Pancreas (tissue), 10 donors: ENCODE measurements around the gene PACRG. TPM values are rescaled to one million over a fixed set of nuclear protein-coding genes. Genes with fewer than 3 reads are reported as not detected.

ENCODE experiments used
- ATAC-seq, 4 donors: fragments of 200-7000 bp; cut with Tn5 transposase; one replicate each; pipeline versions ENCODE4 v1.8.0 to v1.9.1; 2020; ENCODE audit warnings: mild to moderate bottlenecking in 4 of 4, moderate library complexity in 4 of 4
- DNase-seq, 6 donors: peaks; one replicate each; pipeline ENCODE4 v3.0.0-alpha.2; 2020
- FAIRE-seq: peaks from 2 replicates; lab custom pipeline; 2012; peaks lifted over from hg19 to GRCh38; lab: Jason Lieb, UNC
- H3K27ac ChIP-seq, 4 donors: fragments of 200-600 bp; sonication (generic); 1 replicate in 3 of 4; 2 replicates in 1 of 4; pipeline versions ENCODE4 v1.5.0 to v1.8.0; 2020
- H3K27me3 ChIP-seq, 4 donors: fragments of 200-600 bp; one replicate each; pipeline ENCODE4 v1.8.0; 2021
- H3K36me3 ChIP-seq, 3 donors: fragments of 200-600 bp; sonication (generic) in 1 of 3; one replicate each; pipeline versions ENCODE4 v1.5.0 to v1.8.0; 2020 to 2021
- H3K4me1 ChIP-seq, 3 donors: fragments of 200-600 bp; one replicate each; pipeline ENCODE4 v1.8.0; 2021
- H3K4me3 ChIP-seq, 4 donors: fragments of 200-600 bp; sonication (generic) in 2 of 4; one replicate each; pipeline versions ENCODE4 v1.5.0 to v1.8.0; 2020 to 2021
- H3K9me3 ChIP-seq, 4 donors: fragments of 200-600 bp; one replicate each; pipeline ENCODE4 v1.8.0; 2021
- WGBS, 2 donors: extraction: QIAGEN DNeasy Blood & Tissue Kit; methylation state at CpG; one replicate each; pipeline ENCODE4 v1.1.7; 2013; 5-methylcytosine and 5-hydroxymethylcytosine counted together
- intact Hi-C, 3 donors: fragments of 100-400 bp; cut with DNase I; formaldehyde crosslinking; loops; one replicate each; pipeline versions ENCODE4 v1.11.1 to v1.14.2; 2022
- polyA plus RNA-seq, 2 donors: library from polyadenylated mRNA; stranded (reverse); fragments of 200-250 nt; gene quantifications; one replicate each; pipeline ENCODE4 v1.2.3, GENCODE V29; 2013
- total RNA-seq, 6 donors: library from RNA; stranded (reverse); fragmentation: NEBNext Ultra II Directional in 4 of 6; extraction: Animal tissue kit (Norgen Biotek cat#: 25700) in 4 of 6; gene quantifications; one replicate each; pipeline versions ENCODE4 v1.2.1 to v1.2.4, GENCODE V29; 2021 to 2023
- TF ChIP-seq, protein P1 (sequence below), 4 donors: fragments of 200-600 bp; sonication (generic) in 3 of 4; IDR thresholded peaks; one replicate each; pipeline versions ENCODE4 v1.5.0 to v1.8.0; 2021; ENCODE audit warnings: antibody characterized with exemption in 4 of 4
- donor health status: healthy with polysubstance abuse.
- donor health status: DM: no; HTN: no; CAD: no; lungs with moderate emphysema.
- donor health status: DM: no; HTN: no; CAD: no.
- donor health status: control.
- donor health status: control.
- donor health status: Bipolar disorder and iron deficiency.
- donor health status: DM: yes; HTN: yes; CAD: no.
- donor health status: DM: no; HTN: no; CAD: no.
- donor health status: DM: no; HTN: no; CAD: no.
- donor health status: DM: yes; HTN: yes; CAD: no.

Gene PACRG
- total and polyA plus RNA-seq, 8 donors: 2.5 to 7.1 (median 3.5) TPM

DNA sequence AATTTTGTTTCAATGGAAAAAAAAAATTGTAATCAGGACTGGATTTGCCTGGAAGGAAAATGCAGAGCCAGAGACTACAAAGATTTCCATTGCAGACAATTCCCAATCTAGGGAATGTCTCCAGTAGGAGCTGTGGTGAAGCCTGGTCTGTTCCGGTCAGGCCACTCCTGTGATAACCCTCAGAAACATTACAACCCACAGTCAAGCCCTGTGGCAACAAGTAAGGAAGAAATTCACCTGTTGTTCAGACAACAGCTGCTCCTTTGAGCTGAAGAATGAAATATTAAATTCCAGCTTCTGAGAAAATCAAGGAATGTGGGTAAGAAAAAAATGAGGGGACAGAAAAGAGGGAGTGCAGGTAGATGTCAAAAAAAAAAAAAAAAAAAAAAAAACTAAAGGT, 8.2 kb upstream of the PACRG start:
- TF ChIP-seq, protein P1, sequence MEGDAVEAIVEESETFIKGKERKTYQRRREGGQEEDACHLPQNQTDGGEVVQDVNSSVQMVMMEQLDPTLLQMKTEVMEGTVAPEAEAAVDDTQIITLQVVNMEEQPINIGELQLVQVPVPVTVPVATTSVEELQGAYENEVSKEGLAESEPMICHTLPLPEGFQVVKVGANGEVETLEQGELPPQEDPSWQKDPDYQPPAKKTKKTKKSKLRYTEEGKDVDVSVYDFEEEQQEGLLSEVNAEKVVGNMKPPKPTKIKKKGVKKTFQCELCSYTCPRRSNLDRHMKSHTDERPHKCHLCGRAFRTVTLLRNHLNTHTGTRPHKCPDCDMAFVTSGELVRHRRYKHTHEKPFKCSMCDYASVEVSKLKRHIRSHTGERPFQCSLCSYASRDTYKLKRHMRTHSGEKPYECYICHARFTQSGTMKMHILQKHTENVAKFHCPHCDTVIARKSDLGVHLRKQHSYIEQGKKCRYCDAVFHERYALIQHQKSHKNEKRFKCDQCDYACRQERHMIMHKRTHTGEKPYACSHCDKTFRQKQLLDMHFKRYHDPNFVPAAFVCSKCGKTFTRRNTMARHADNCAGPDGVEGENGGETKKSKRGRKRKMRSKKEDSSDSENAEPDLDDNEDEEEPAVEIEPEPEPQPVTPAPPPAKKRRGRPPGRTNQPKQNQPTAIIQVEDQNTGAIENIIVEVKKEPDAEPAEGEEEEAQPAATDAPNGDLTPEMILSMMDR (IDR thresholded peaks at IDR 0.05): no peak
- Histone ChIP-seq H3K4me1 (peaks cover 0 to under 1% (median 0%) of the 10 kb centered on the region in 3 donors), H3K27ac (no peak overlapping the region), H3K27me3 (no peaks in the 10 kb centered on the region), H3K4me3 (no peak overlapping the region), H3K36me3 (no peaks in the 10 kb centered on the region), H3K9me3 (no peaks in the 10 kb centered on the region)
- DNase-seq: no peak
- intact Hi-C loops: no loop called here
- no peak for ATAC-seq
- WGBS, 2 donors: 95 to 98% methylated on average over 1 of the region's 1 CpG
- no peak for FAIRE-seq

DNA sequence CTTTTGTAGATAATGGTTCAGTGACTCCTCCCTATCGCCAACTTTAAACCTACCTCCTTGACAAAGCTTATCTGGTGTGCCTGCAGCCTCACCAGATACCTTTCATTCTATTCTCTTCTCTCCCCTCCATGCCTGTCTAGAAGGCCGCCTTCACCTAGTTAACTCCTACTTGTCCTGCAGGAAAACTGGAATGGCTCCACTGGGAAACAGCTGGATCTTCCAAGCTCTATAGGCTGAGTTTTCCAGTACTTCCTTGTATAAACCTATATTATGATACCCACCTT, 6.4 kb upstream of the PACRG start:
- TF ChIP-seq, protein P1 (IDR thresholded peaks at IDR 0.05): no peak
- intact Hi-C loops: no loop called here
- Histone ChIP-seq H3K9me3 (no peaks in the 10 kb centered on the region), H3K27me3 (no peaks in the 10 kb centered on the region), H3K4me1 (peaks cover 8 to 11% (median 8%) of the 10 kb centered on the region in 3 donors), H3K36me3 (no peaks in the 10 kb centered on the region), H3K4me3 (no peak overlapping the region), H3K27ac (no peak overlapping the region)
- ATAC-seq (no peak), FAIRE-seq (no peak), DNase-seq (no peak)
- 88 to 89% methylated on average over 2 of the region's 2 CpGs for WGBS, 2 donors

DNA sequence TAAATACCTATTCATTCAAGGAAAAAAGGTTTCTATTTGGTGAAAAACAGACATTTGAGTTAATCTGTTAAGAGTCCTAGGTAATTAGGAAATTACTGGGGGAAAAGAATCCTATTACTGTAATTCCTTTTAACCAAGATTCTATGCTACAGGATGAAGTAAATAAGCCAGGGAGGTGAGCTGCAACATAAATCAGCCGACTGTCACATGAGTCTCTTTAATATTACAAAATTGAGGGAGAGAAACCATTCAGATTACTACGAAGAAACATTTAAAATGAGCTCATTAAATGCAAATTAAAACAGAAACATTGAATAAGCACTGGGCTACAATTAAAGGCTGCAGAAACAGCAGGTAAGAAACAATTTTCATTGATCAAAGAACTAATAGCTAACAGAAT, 5.5 kb upstream of the PACRG start:
- H3K4me1 ChIP-seq: peaks cover 8 to 13% (median 12%) of the 10 kb centered on the region in 3 donors
- ATAC-seq: no peak
- no peak overlapping the region for H3K27ac ChIP-seq
- 60 to 66% methylated on average over 2 of the region's 2 CpGs for WGBS, 2 donors
- FAIRE-seq: no peak
- no peak for DNase-seq
- TF ChIP-seq, protein P1 (IDR thresholded peaks at IDR 0.05): no peak
- H3K4me3 ChIP-seq: no peak overlapping the region
- H3K27me3 ChIP-seq: no peaks in the 10 kb centered on the region
- intact Hi-C loops: no loop called here
- H3K9me3 ChIP-seq: no peaks in the 10 kb centered on the region
- H3K36me3 ChIP-seq: no peaks in the 10 kb centered on the region

DNA sequence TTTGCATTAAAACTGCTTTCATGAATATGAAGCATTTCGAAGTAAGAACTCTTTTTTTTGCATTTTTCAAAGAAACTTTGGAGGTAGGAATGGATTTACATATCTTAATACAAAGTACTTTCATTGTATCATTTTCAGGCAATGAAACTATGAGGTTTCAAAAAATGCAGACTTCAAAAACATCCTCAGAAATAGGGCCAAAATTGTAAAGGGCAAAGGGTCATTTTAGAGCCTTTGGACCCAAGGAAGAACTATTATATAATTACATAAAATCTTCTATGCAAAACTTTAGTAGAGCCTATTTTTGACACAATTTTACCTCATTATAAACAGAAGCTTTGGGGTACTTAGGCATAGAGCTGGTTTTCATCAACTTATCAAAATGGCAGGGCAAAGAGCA, 5.1 kb upstream of the PACRG start:
- intact Hi-C loops: no loop called here
- Histone ChIP-seq H3K27me3 (no peaks in the 10 kb centered on the region), H3K27ac (no peak overlapping the region), H3K36me3 (no peaks in the 10 kb centered on the region), H3K4me1 (peaks cover 8 to 13% (median 12%) of the 10 kb centered on the region in 3 donors), H3K9me3 (no peaks in the 10 kb centered on the region), H3K4me3 (no peak overlapping the region)
- no peak for FAIRE-seq
- WGBS, 2 donors: 86 to 100% methylated on average over 1 of the region's 1 CpG
- TF ChIP-seq, protein P1 (IDR thresholded peaks at IDR 0.05): no peak
- no peak for ATAC-seq
- DNase-seq: no peak

DNA sequence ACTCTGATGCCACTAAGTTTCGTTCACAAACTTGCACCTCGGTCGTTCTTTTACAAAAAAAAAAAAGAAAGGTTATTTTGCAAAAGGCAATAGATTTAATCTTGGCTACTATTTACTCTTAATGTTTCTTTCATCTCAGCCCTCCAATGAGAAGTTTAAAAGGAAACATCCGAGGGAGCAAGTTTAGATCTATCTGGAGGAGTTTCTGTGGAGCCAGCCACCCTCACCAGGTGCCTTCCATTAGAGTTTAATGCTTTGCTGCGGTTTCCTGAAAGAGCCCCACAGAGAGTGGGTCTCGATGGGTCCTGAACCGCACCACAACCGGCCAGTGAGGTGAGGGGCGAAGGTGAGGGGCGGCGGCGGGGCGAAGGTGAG, 840 bp upstream of the PACRG start:
- TF ChIP-seq, protein P1 (IDR thresholded peaks at IDR 0.05): no peak
- Histone ChIP-seq H3K4me3 (peak overlapping the region; percentile 21 to 72 (median 62)), H3K4me1 (peaks cover 8 to 13% (median 12%) of the 10 kb centered on the region in 3 donors), H3K27me3 (no peaks in the 10 kb centered on the region), H3K36me3 (no peaks in the 10 kb centered on the region), H3K9me3 (no peaks in the 10 kb centered on the region), H3K27ac (peak overlapping the region; percentile 90 to 97 (median 94))
- ATAC-seq (peak; percentile 8 to 33 (median 20)), DNase-seq (no peak), FAIRE-seq (no peak)
- 3% methylated on average over 12 to 13 of the region's 13 CpGs for WGBS, 2 donors
- intact Hi-C loops: no loop called here
